Stomach (tissue), 9 donors: ENCODE data around the gene WEE1. TPM values are rescaled to one million over a fixed set of nuclear protein-coding genes. Genes with fewer than 3 reads are reported as not detected.
"Not testable (repeated sequence)": the region's sequence is repeated elsewhere in the genome, so short reads cannot be mapped to it uniquely, and the experiment has no call there.

Source experiments
- DNase-seq, 2 donors: peaks; one replicate each; pipeline versions ENCODE4 v3.0.0 to v3.0.0-alpha.2; 2013 to 2019
- H3K27ac ChIP-seq, 5 donors: fragments of 200-600 bp in 4 of 5; sonication (generic) in 4 of 5; one replicate each; pipeline ENCODE4 v1.5.1; 2013 to 2019; ENCODE audit warnings: mild to moderate bottlenecking in 1 of 5, moderate library complexity in 1 of 5
- H3K27me3 ChIP-seq, 3 donors: fragments of 200-600 bp; sonication (generic); one replicate each; pipeline ENCODE4 v1.5.1; 2017 to 2019; ENCODE audit warnings: mixed run types in 1 of 3
- H3K36me3 ChIP-seq, 4 donors: fragments of 200-600 bp; sonication (generic); 1 replicate in 3 of 4; 2 replicates in 1 of 4; pipeline ENCODE4 v1.5.1; 2016 to 2019
- H3K4me1 ChIP-seq, 4 donors: fragments of 200-600 bp; sonication (generic); one replicate each; pipeline ENCODE4 v1.5.1; 2016 to 2019
- H3K4me3 ChIP-seq, 4 donors: fragments of 200-600 bp; sonication (generic) in 3 of 4; one replicate each; pipeline ENCODE4 v1.5.1; 2016 to 2019; ENCODE audit warnings: mild to moderate bottlenecking in 1 of 4
- H3K9me3 ChIP-seq, 4 donors: fragments of 200-600 bp; sonication (generic); one replicate each; pipeline ENCODE4 v1.5.1; 2016 to 2019
- CTCF ChIP-seq, 7 experiments: fragments of 450-650 bp in 4 of 7; fragments of 200-600 bp in 3 of 7; sonication (generic) in 3 of 7; IDR thresholded peaks; one replicate each; pipeline ENCODE4 v1.5.1; 2016 to 2019; ENCODE audit warnings: antibody characterized with exemption in 7 of 7, control low read depth in 2 of 7, mild to moderate bottlenecking in 1 of 7
- EP300 ChIP-seq: sonication (generic); formaldehyde crosslinking; IDR thresholded peaks from one replicate; pipeline ENCODE4 v1.6.1; 2017; ENCODE audit warnings: antibody characterized with exemption
- POLR2A ChIP-seq, 4 donors: fragments of 450-650 bp; IDR thresholded peaks; one replicate each; pipeline ENCODE4 v1.6.1; 2016; ENCODE audit warnings: antibody characterized with exemption in 4 of 4, control low read depth in 2 of 4, mild to moderate bottlenecking in 1 of 4, moderate library complexity in 1 of 4
- POLR2AphosphoS5 ChIP-seq, 3 donors: sonication (generic); formaldehyde crosslinking; IDR thresholded peaks; one replicate each; pipeline ENCODE4 v1.6.1; 2016; ENCODE audit warnings: antibody characterized with exemption in 3 of 3
- WGBS, 5 donors: extraction: QIAGEN DNeasy Blood & Tissue Kit in 3 of 5; methylation state at CpG; one replicate each; pipeline versions ENCODE4 v1.1.5 to v1.1.7; 2013 to 2018; 5-methylcytosine and 5-hydroxymethylcytosine counted together
- intact Hi-C: fragments of 100-400 bp; cut with DNase I; formaldehyde crosslinking; loops from one replicate; pipeline ENCODE4 v1.15.1; 2023; ENCODE audit warnings: low total_unique reads
- polyA plus RNA-seq, 3 donors: library from polyadenylated mRNA; stranded (reverse); fragments of 200-250 nt; gene quantifications; one replicate each; pipeline ENCODE4 v1.2.3, GENCODE V29; 2013
- total RNA-seq, 5 donors: library from RNA; depleted of rRNA; stranded (reverse); fragments of >200 nt; gene quantifications; one replicate each; pipeline versions ENCODE4 v1.1.0 to v1.2.3, GENCODE V29; 2014 to 2016
- donor health status: healthy with polysubstance abuse.
- donor health status: Bipolar disorder and iron deficiency.
- donor health status: healthy.

WEE1 gene
- total and polyA plus RNA-seq, 8 donors, result 5.0 to 79.1 (median 27.4) TPM

DNA sequence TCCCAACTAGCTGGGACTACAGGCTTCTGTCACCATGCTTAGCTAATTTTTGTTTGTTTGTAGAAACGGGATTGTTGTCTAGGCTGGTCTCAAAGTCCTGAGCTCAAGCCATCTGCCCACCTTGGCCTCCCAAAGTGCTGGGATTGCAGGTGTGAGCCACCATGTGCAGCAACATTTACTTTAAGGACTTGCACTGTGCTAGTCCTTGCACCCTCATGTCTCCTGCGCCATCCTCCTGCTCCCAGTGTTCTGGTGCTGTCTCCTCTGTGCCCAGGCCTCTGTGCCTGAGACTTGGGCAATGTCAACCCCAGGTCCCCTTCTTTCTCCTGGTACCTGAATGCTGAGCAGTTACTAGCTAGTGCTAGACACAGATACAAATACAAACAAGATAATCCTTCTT is 26.7 kb downstream of the WEE1 start:
- no peak overlapping the region for H3K27ac ChIP-seq
- 86 to 90% (median 87%) methylated on average over 2 of the region's 2 CpGs for WGBS, 5 donors
- H3K36me3 ChIP-seq, result no peaks in the 10 kb centered on the region
- no peak for TF ChIP-seq POLR2AphosphoS5 (IDR thresholded peaks at IDR 0.05)
- TF ChIP-seq POLR2A (IDR thresholded peaks at IDR 0.05), result no peak
- no peak for TF ChIP-seq CTCF (IDR thresholded peaks at IDR 0.05)
- TF ChIP-seq EP300, result no peak
- no peak overlapping the region for H3K4me3 ChIP-seq
- no peaks in the 10 kb centered on the region for H3K9me3 ChIP-seq
- DNase-seq, result no peak
- intact Hi-C loops, result no loop called here
- H3K27me3 ChIP-seq, result no peaks in the 10 kb centered on the region
- H3K4me1 ChIP-seq, result peaks cover 0 to 13% (median 0%) of the 10 kb centered on the region in 4 donors

DNA sequence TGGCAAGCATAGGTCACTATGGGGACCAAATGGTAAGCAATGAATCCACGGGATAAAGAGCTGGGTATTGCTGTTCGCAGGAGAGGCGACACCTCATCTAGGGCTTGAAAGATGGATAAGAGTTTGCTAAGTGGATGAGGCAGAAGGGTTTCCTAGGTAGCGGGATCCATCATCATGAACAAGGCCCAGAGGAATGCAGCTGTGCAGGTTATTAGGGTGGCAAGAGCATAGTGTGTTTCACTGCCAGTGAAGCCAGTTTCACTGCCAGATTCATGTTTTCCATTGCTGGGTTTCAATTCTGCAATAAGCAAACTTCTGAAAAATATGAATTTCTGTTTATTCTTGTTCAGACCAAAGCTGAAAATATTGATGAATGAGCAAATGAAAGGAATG is 27.2 kb downstream of the WEE1 start:
- 82 to 91% (median 89%) methylated on average over 4 of the region's 4 CpGs for WGBS, 5 donors
- no peak overlapping the region for H3K4me3 ChIP-seq
- no peaks in the 10 kb centered on the region for H3K27me3 ChIP-seq
- H3K9me3 ChIP-seq, result no peaks in the 10 kb centered on the region
- no peaks in the 10 kb centered on the region for H3K36me3 ChIP-seq
- intact Hi-C loops, result no loop called here
- peak overlapping the region in 2 of 5 donors; percentile 22 to 30 for H3K27ac ChIP-seq
- no peak for DNase-seq
- peaks cover 0 to 13% (median 0%) of the 10 kb centered on the region in 4 donors for H3K4me1 ChIP-seq
- TF ChIP-seq POLR2AphosphoS5 (IDR thresholded peaks at IDR 0.05) (no peak), POLR2A (IDR thresholded peaks at IDR 0.05) (no peak), EP300 (no peak), CTCF (IDR thresholded peaks at IDR 0.05) (no peak)

- no peaks in the 10 kb centered on the region for H3K27me3 ChIP-seq
- no peak for TF ChIP-seq POLR2A (IDR thresholded peaks at IDR 0.05)
- TF ChIP-seq POLR2AphosphoS5 (IDR thresholded peaks at IDR 0.05), result no peak
- no peak for TF ChIP-seq CTCF (IDR thresholded peaks at IDR 0.05)
- TF ChIP-seq EP300, result no peak
- peak in 1 of 2 donors; percentile 66 for DNase-seq
- intact Hi-C loops, result no loop called here
- H3K36me3 ChIP-seq, result no peaks in the 10 kb centered on the region
- no peaks in the 10 kb centered on the region for H3K9me3 ChIP-seq
- peaks cover 0 to 13% (median 0%) of the 10 kb centered on the region in 4 donors for H3K4me1 ChIP-seq
- no peak overlapping the region for H3K4me3 ChIP-seq
- WGBS, 5 donors, result 52 to 65% (median 63%) methylated on average over 7 of the region's 7 CpGs
- peak overlapping the region in 2 of 5 donors; percentile 22 to 30 for H3K27ac ChIP-seq
Observed at GRCh38 chr11:9601037-9601875, 27.8 kb downstream of the WEE1 start.

GRCh38 chr11:9601876-9602199 is 28.4 kb downstream of the WEE1 start:
- intact Hi-C loops, result no loop called here
- no peaks in the 10 kb centered on the region for H3K27me3 ChIP-seq
- H3K4me3 ChIP-seq, result no peak overlapping the region
- H3K27ac ChIP-seq, result no peak overlapping the region
- H3K4me1 ChIP-seq, result peaks cover 0 to 13% (median 0%) of the 10 kb centered on the region in 4 donors
- H3K9me3 ChIP-seq, result no peaks in the 10 kb centered on the region
- TF ChIP-seq EP300 (no peak), CTCF (IDR thresholded peaks at IDR 0.05) (no peak)
- DNase-seq, result no peak
- no peaks in the 10 kb centered on the region for H3K36me3 ChIP-seq
- WGBS, 5 donors, result 71 to 85% (median 74%) methylated on average over 5 of the region's 5 CpGs

GRCh38 chr11:9603214-9603613 is 29.7 kb downstream of the WEE1 start:
- 95 to 97% (median 95%) methylated on average over 14 of the region's 14 CpGs for WGBS, 5 donors

More at GRCh38 chr11:9603214-9603613, 29.7 kb downstream of the WEE1 start:
- H3K36me3 ChIP-seq, H3K27me3 ChIP-seq, DNase-seq, H3K9me3 ChIP-seq, H3K4me3 ChIP-seq, intact Hi-C loops, H3K27ac ChIP-seq: not testable (repeated sequence)
- peaks cover 0 to 13% (median 0%) of the 10 kb centered on the region in 4 donors for H3K4me1 ChIP-seq
